ENCODE measurements around the gene COIL.

DNA sequence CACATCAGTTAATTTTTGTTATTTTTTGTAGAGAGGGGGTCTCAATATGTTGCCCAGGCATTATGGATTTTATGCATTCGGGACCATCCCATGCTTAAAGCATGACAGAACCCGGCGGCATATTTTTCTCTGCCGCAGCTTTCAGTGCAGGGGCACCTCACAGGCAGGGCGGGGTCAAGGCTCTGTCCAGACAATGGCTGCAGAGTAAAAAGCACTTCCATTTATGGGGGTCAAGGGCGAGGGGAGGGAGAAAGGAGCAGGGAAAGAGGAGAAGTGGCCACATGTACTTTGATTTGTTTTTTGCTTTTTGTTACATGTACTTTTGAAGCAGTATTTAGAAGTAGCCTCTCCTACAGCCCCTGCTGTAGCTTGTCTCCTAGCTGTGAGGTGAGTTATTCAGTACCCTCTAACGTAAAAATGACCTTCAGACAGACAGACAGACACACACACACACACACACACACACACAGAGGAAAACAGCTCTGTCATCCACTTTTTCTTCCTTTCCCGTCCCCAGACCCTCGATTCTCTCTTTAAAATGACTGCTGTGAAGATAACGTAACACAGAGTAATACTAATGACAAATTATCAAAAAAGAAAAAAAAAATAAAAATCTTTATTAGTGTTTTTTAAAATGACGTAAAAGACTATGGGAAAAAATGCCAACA lies 16.2 kb upstream of the COIL start:
- no peak for TF ChIP-seq POLR2A (IDR thresholded peaks at IDR 0.05)
- TF ChIP-seq, protein P1, sequence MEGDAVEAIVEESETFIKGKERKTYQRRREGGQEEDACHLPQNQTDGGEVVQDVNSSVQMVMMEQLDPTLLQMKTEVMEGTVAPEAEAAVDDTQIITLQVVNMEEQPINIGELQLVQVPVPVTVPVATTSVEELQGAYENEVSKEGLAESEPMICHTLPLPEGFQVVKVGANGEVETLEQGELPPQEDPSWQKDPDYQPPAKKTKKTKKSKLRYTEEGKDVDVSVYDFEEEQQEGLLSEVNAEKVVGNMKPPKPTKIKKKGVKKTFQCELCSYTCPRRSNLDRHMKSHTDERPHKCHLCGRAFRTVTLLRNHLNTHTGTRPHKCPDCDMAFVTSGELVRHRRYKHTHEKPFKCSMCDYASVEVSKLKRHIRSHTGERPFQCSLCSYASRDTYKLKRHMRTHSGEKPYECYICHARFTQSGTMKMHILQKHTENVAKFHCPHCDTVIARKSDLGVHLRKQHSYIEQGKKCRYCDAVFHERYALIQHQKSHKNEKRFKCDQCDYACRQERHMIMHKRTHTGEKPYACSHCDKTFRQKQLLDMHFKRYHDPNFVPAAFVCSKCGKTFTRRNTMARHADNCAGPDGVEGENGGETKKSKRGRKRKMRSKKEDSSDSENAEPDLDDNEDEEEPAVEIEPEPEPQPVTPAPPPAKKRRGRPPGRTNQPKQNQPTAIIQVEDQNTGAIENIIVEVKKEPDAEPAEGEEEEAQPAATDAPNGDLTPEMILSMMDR (IDR thresholded peaks at IDR 0.05 in 4 of 5, conservative IDR thresholded peaks at IDR 0.05 in 1 of 5) = no peak

All from gastrocnemius medialis (tissue), 4 donors.